Right cardiac atrium (tissue), 5 donors: ENCODE measurements around the gene ESM1. TPM values are rescaled to one million over a fixed set of nuclear protein-coding genes. Genes with fewer than 3 reads are reported as not detected.
"Not testable (repeated sequence)": the region's sequence is repeated elsewhere in the genome, so short reads cannot be mapped to it uniquely, and the experiment has no call there.

Source experiments
- ATAC-seq, 2 donors: fragments of 200-7000 bp; cut with Tn5 transposase; one replicate each; pipeline versions ENCODE4 v1.8.0 to v1.9.1; 2020; ENCODE audit warnings: moderate library complexity in 2 of 2, mild to moderate bottlenecking in 1 of 2
- DNase-seq, 3 donors: peaks; one replicate each; pipeline ENCODE4 v3.0.0-alpha.2; 2020
- H3K27ac ChIP-seq: one replicate; pipeline ENCODE4 v1.5.1; 2013; ENCODE audit warnings: mild to moderate bottlenecking, low read length, control low read depth, moderate library complexity
- H3K27me3 ChIP-seq: one replicate; pipeline ENCODE4 v1.6.1; 2013; ENCODE audit not compliant: control insufficient read depth, insufficient read depth
- H3K4me1 ChIP-seq: one replicate; pipeline ENCODE4 v1.6.1; 2013; ENCODE audit warnings: low read length; ENCODE audit not compliant: control insufficient read depth, insufficient read depth
- H3K4me3 ChIP-seq: one replicate; pipeline ENCODE4 v1.5.1; 2013; ENCODE audit warnings: low read length, control low read depth
- H3K9me3 ChIP-seq: one replicate; pipeline ENCODE4 v1.6.1; 2013; ENCODE audit warnings: low read length; ENCODE audit not compliant: control insufficient read depth
- WGBS: extraction: QIAGEN DNeasy Blood & Tissue Kit; methylation state at CpG from one replicate; pipeline ENCODE4 v1.1.7; 2013; 5-methylcytosine and 5-hydroxymethylcytosine counted together
- intact Hi-C, 4 donors: fragments of 100-400 bp; cut with DNase I; formaldehyde crosslinking; loops; one replicate each; pipeline versions ENCODE4 v1.11.0 to v1.14.0; 2022 to 2023
- polyA plus RNA-seq: library from polyadenylated mRNA; stranded (reverse); fragments of 200-250 nt; gene quantifications from one replicate; pipeline ENCODE4 v1.2.3, GENCODE V29; 2013
- total RNA-seq, 4 donors: library from RNA; stranded (reverse); fragmentation: NEBNext Ultra II Directional; extraction: Animal tissue kit (Norgen Biotek cat#: 25700); gene quantifications; one replicate each; pipeline ENCODE4 v1.2.1, GENCODE V29; 2021
- donor health status: healthy with polysubstance abuse.
- donor health status: DM: no; HTN: yes; CAD: no.
- donor health status: DM: no; HTN: no; CAD: no.
- donor health status: DM: no; HTN: yes; CAD: no; lungs with severe emphysema.
- donor health status: DM: yes; HTN: yes; CAD: no.

The ESM1 gene
- total and polyA plus RNA-seq, 5 donors = 0.20 to 0.65 (median 0.43) TPM; not detected in 2

DNA sequence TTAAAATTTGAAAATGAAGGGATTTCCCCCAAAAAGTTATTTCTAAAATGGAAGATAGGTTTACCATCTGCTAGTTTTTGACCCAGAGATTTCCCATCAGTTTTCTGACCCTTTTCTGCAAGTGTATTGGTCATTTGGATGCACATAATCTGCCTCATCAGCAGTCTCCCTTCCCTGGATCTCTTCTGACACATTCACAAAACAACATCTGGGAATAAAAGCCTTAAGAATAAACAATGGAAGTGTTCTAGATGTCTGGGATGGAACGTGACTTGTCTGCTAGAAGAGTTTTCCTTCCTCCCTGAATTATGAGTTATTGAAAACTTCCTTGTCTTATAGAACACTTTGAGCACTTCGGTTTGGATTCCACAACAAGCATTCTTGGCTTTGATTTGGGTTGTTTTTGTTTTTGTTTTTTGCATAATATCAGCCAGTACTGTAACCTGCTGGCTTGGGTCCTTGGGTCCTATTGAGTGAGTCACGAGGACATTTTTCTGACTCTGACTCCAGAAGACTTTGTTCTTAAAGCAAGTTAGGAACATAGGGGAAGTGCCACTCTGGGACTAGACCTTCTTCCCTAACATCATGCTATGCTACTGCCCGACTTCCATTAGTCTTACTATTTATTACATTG lies 18.2 kb upstream of the ESM1 start:
- no peaks in the 10 kb centered on the region for H3K4me1 ChIP-seq
- intact Hi-C loops = no loop called here
- no peak overlapping the region for H3K27ac ChIP-seq
- no peak for DNase-seq
- no peak overlapping the region for H3K4me3 ChIP-seq
- no peaks in the 10 kb centered on the region for H3K27me3 ChIP-seq
- no peaks in the 10 kb centered on the region for H3K9me3 ChIP-seq
- 67% methylated on average over 4 of the region's 4 CpGs for WGBS
- no peak for ATAC-seq

DNA sequence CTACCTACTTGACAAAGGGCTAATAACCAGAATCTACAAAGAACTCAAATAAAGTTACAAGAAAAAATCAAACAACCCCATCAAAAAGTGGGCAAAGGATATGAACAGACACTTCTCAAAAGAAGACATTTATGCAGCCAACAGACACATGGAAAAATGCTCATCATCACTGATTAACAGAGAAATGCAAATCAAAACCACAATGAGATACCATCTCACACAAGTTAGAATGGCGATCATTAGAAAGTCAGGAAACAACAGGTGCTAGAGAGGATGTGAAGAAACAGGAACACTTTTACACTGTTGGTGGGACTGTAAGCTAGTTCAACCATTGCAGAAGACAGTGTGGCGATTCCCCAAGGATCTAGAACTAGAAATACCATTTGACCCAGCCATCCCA lies 16.8 kb upstream of the ESM1 start:
- ATAC-seq, H3K27ac ChIP-seq, intact Hi-C loops, H3K27me3 ChIP-seq, DNase-seq, H3K4me1 ChIP-seq, H3K4me3 ChIP-seq, H3K9me3 ChIP-seq: not testable (repeated sequence)
- WGBS = 87% methylated on average over 2 of the region's 2 CpGs

DNA sequence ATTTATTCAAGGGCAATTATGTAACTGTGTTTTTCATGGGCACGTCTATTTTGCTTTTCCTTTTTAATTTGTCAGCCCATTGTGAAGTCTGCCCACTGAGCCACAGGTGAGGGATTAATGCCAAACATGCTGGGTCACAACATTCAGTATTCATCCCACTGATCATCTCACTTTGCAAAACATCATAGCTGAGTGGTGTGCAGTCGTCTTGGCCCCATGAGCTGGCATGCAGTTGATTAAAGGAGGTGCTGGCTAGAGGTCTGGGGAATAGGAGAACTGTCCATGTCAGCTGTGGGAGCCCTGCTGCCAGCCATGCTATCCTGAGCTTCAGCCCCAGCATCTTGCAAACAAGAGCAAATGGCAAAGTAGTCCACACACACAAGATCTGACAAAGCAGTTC lies 11.7 kb upstream of the ESM1 start:
- Histone ChIP-seq H3K4me3 (no peak overlapping the region), H3K27ac (no peak overlapping the region), H3K9me3 (no peaks in the 10 kb centered on the region), H3K27me3 (peaks cover 3% of the 10 kb centered on the region), H3K4me1 (no peaks in the 10 kb centered on the region)
- DNase-seq (no peak), ATAC-seq (no peak)
- intact Hi-C loops = no loop called here
- 66% methylated on average over 2 of the region's 2 CpGs for WGBS

DNA sequence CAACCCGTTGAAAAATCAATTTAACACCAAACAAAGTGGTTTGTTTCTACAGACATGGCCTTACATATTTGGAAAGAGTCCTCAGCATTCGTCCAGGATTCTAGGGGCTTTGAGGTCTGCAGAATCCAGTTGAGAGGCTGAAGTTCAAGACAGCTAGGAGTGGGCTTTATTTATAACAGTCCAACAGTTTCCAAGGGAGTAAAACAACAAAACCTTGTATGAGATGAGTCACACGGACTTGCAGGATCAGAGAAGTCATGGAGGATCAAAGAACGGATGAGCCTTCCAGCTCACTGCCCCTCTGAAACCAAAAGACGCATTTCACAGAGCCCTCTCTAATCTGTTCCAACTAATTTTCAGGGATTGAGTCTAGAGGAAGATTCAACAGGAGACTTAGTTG lies 11.1 kb upstream of the ESM1 start:
- Histone ChIP-seq H3K27me3 (peaks cover 3% of the 10 kb centered on the region), H3K4me3 (no peak overlapping the region), H3K9me3 (no peaks in the 10 kb centered on the region), H3K4me1 (no peaks in the 10 kb centered on the region), H3K27ac (no peak overlapping the region)
- intact Hi-C loops = no loop called here
- no peak for DNase-seq
- ATAC-seq = no peak
- WGBS = 76% methylated on average over 5 of the region's 5 CpGs

DNA sequence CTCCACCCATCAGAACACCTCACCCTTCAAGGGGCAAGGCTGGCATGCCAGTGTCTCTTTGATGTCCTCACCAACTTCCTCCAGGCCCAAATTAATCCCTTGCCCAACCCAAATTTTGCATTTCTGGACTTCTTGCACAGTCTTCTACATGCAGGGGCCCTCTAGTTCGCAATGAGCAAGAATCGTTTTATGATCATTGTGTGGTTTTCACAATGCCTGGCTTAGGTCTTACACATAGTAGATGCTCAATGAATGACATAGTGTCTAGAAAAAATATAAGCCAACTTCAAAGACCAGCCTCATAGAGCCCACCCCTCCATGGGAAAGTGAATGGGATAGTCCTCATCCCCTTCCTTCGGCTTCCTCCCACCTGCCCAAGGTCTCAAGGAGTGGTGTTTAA lies 9.8 kb upstream of the ESM1 start:
- intact Hi-C loops = no loop called here
- H3K27me3 ChIP-seq = peaks cover 3% of the 10 kb centered on the region
- 95% methylated on average over 3 of the region's 3 CpGs for WGBS
- H3K27ac ChIP-seq = no peak overlapping the region
- no peaks in the 10 kb centered on the region for H3K9me3 ChIP-seq
- no peaks in the 10 kb centered on the region for H3K4me1 ChIP-seq
- ATAC-seq (no peak), DNase-seq (no peak)
- H3K4me3 ChIP-seq = no peak overlapping the region

DNA sequence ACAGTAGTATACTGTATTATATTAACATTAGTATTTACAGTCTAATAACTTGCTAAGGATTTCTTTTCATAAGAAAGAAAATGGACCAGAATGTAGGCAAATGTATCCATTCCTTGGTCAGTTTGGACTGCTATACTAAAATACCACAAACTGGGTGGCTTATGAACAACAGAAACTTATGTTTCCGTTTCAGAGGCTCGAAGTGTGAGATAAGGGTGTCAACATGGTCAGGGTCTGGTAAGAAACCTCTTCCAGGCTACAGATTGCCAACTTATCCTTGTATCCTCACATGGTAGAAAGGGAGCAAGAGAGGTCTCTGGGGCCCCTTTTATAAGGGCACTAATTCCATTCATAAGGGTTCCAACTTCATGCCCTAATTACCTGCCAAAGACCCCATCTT lies 9.2 kb upstream of the ESM1 start:
- H3K4me1 ChIP-seq = no peaks in the 10 kb centered on the region
- no peak for DNase-seq
- H3K27ac ChIP-seq = no peak overlapping the region
- ATAC-seq = no peak
- no peaks in the 10 kb centered on the region for H3K9me3 ChIP-seq
- intact Hi-C loops = no loop called here
- WGBS = 46% methylated on average over 2 of the region's 2 CpGs
- peaks cover 3% of the 10 kb centered on the region for H3K27me3 ChIP-seq
- H3K4me3 ChIP-seq = no peak overlapping the region

DNA sequence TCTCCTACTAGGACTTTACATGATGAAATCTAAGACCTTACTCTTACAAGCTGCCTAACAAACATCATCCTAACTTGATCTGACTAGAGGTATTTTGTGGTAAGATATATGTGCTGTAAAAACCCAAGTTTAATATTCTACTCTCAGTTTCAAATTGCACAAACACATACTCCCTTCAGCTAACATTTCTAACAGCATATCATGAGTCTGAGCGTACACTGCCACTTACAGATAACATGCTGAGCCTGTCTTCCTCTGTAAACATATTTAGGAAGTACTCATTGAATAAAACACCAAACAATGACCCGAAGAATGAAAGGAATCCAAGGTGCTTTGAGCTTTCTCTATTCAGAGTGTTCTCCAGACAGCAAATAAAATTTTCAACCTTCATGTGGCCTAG lies 7.9 kb upstream of the ESM1 start:
- H3K4me1 ChIP-seq = no peaks in the 10 kb centered on the region
- no peak overlapping the region for H3K4me3 ChIP-seq
- 40% methylated on average over 2 of the region's 2 CpGs for WGBS
- no peaks in the 10 kb centered on the region for H3K9me3 ChIP-seq
- DNase-seq (no peak), ATAC-seq (no peak)
- H3K27ac ChIP-seq = no peak overlapping the region
- peaks cover 3% of the 10 kb centered on the region for H3K27me3 ChIP-seq
- intact Hi-C loops = no loop called here

DNA sequence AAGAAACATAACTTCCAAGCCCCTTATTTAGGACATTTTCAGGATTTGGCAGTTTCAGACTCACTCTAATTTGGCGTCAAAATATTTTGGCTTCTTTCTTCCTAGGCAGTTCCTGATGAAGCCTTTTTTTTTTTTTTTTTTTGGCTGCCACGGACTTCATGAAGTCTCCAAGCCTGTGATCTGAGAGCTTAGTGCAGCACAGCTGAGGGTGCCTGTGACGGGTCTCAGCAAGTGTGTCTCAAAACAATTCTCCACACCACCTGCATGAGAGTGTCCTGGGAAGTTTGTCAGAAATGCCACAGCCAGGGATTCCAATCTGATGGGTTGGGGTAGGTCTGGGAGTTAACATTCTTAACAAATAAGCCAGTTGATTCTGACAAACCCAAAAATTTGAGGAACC lies 6.0 kb upstream of the ESM1 start:
- no peaks in the 10 kb centered on the region for H3K9me3 ChIP-seq
- H3K27ac ChIP-seq = no peak overlapping the region
- H3K4me1 ChIP-seq = no peaks in the 10 kb centered on the region
- intact Hi-C loops = no loop called here
- DNase-seq (no peak), ATAC-seq (no peak)
- H3K27me3 ChIP-seq = peaks cover 3% of the 10 kb centered on the region
- WGBS = 33% methylated on average over 3 of the region's 3 CpGs
- no peak overlapping the region for H3K4me3 ChIP-seq

DNA sequence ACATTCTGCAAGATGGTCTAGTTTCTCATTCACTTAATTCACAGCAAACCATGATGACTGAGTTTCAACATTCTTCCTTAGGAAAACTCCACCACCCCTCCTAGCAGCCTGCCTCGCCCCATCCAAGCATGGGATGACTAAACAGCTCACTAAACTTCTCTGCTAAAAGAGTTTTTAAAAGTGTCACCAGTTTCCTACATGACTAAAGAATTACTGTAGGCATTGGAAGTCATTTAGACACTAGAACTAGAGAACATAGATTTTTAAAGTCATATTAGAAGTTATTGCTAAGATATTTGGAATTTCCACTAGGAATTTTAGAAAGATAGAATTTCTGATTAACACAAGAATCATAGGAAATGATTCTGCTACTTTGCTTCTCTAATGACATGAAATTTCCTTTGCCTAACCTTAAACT lies 5.5 kb upstream of the ESM1 start:
- ATAC-seq = no peak
- intact Hi-C loops = no loop called here
- H3K27ac ChIP-seq = no peak overlapping the region
- no peaks in the 10 kb centered on the region for H3K4me1 ChIP-seq
- no peaks in the 10 kb centered on the region for H3K9me3 ChIP-seq
- 84% methylated on average over 1 of the region's 1 CpG for WGBS
- H3K27me3 ChIP-seq = peaks cover 6% of the 10 kb centered on the region
- H3K4me3 ChIP-seq = no peak overlapping the region
- DNase-seq = no peak

DNA sequence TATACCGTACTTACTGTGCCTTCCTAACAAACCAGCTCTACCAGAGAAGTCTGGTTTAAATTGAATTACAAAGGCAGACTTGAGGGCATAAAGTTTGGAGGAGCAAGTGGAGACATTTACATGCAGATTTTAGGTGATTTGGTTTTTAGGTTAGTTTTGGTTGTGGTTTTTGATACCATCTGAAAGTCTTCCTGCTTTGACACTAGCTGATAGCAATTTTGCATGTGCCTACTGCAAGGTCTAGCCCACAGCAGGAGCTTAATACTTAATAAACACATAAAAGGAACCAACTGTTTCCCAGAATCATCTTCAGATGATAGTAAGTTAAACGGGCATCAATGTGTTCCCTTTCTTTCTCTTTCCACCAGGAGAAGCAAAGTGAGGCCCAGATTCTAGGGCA lies 3.4 kb upstream of the ESM1 start:
- H3K27me3 ChIP-seq = peaks cover 3% of the 10 kb centered on the region
- H3K4me3 ChIP-seq = no peak overlapping the region
- no peaks in the 10 kb centered on the region for H3K4me1 ChIP-seq
- no peaks in the 10 kb centered on the region for H3K9me3 ChIP-seq
- ATAC-seq = no peak
- no peak for DNase-seq
- intact Hi-C loops = no loop called here
- no peak overlapping the region for H3K27ac ChIP-seq
- WGBS = 58% methylated on average over 2 of the region's 2 CpGs

DNA sequence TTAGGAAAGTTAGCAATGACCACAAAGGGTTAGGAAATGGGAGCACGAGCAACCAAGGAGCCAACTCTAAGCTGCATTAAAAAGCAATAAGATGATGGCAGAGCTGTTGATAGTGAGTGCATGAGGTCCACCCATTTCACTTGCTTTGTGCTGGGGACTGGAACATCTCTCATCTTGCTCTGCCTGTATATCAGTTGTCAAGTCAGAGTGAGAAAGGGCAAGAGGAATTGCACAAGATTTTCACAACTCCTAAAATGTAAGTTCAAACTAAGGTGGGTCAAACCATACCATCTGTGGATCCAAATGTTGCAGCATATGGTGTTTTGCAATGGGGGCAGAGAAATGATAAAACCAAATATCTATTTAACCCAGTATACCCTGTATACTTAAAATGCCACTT lies 2.8 kb upstream of the ESM1 start:
- DNase-seq (no peak), ATAC-seq (no peak)
- Histone ChIP-seq H3K4me1 (no peaks in the 10 kb centered on the region), H3K4me3 (no peak overlapping the region), H3K27me3 (peaks cover 3% of the 10 kb centered on the region), H3K27ac (no peak overlapping the region), H3K9me3 (no peaks in the 10 kb centered on the region)
- 69% methylated on average over 1 of the region's 1 CpG for whole genome bisulfite sequencing
- intact Hi-C loops = no loop called here

DNA sequence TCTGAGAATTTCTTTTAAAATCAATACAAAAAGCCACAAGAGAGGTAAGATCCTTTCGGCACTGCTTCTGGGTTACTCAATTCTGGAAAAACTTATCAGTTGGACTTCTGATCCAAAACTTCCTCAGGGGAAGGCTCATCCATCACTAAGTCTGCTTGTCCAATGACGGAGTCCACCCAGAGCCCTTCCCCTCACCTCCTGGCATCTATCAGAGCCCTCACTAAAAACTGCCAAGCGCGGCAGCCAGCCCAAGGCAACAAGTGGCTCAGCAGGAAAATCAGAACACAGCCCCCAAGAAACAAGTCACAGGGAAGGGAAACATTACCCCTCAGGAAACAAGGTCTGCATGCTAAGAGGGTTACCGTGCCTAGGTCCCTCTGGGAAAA lies 869 bp upstream of the ESM1 start:
- H3K9me3 ChIP-seq = no peaks in the 10 kb centered on the region
- H3K27ac ChIP-seq = no peak overlapping the region
- 40% methylated on average over 5 of the region's 5 CpGs for WGBS
- H3K4me1 ChIP-seq = no peaks in the 10 kb centered on the region
- peaks cover 3% of the 10 kb centered on the region for H3K27me3 ChIP-seq
- H3K4me3 ChIP-seq = no peak overlapping the region
- DNase-seq = no peak
- peak in 1 of 2 donors; percentile 56 for ATAC-seq
- intact Hi-C loops = no loop called here
